ENCODE data around the gene SORCS2.

The SORCS2 gene

GRCh38 chr4:7541414-7541810, 349.1 kb downstream of the SORCS2 start:
- no peak overlapping the region for H3K4me3 ChIP-seq (ENCODE audit: low read depth, low read length)
- no peaks in the 10 kb centered on the region for H3K27me3 ChIP-seq (ENCODE audit: control insufficient read depth, insufficient read depth, low read length)
- H3K4me1 ChIP-seq (ENCODE audit: control insufficient read depth, insufficient read depth, low read length), result no peaks in the 10 kb centered on the region
- H3K9me3 ChIP-seq (ENCODE audit: control insufficient read depth, insufficient read depth, low read length), result no peaks in the 10 kb centered on the region
- H3K9ac ChIP-seq (ENCODE audit: low read depth, low read length), result no peak overlapping the region
- H3K36me3 ChIP-seq (ENCODE audit: control insufficient read depth, insufficient read depth, low read length), result no peaks in the 10 kb centered on the region

- Histone ChIP-seq H3K9ac (ENCODE audit: low read depth, low read length) (no peak overlapping the region), H3K27me3 (ENCODE audit: control insufficient read depth, insufficient read depth, low read length) (no peaks in the 10 kb centered on the region), H3K9me3 (ENCODE audit: control insufficient read depth, insufficient read depth, low read length) (no peaks in the 10 kb centered on the region), H3K4me3 (ENCODE audit: low read depth, low read length) (no peak overlapping the region), H3K36me3 (ENCODE audit: control insufficient read depth, insufficient read depth, low read length) (no peaks in the 10 kb centered on the region), H3K4me1 (ENCODE audit: control insufficient read depth, insufficient read depth, low read length) (no peaks in the 10 kb centered on the region)
These were observed 350.4 kb downstream of the SORCS2 start for GRCh38 chr4:7542781-7543180.

GRCh38 chr4:7546152-7546808, 353.9 kb downstream of the SORCS2 start:
- Histone ChIP-seq H3K27me3 (ENCODE audit: control insufficient read depth, insufficient read depth, low read length) (no peaks in the 10 kb centered on the region), H3K9me3 (ENCODE audit: control insufficient read depth, insufficient read depth, low read length) (no peaks in the 10 kb centered on the region), H3K4me3 (ENCODE audit: low read depth, low read length) (no peak overlapping the region), H3K4me1 (ENCODE audit: control insufficient read depth, insufficient read depth, low read length) (no peaks in the 10 kb centered on the region), H3K36me3 (ENCODE audit: control insufficient read depth, insufficient read depth, low read length) (no peaks in the 10 kb centered on the region), H3K9ac (ENCODE audit: low read depth, low read length) (no peak overlapping the region)

- Histone ChIP-seq H3K9ac (ENCODE audit: low read depth, low read length) (no peak overlapping the region), H3K4me1 (ENCODE audit: control insufficient read depth, insufficient read depth, low read length) (no peaks in the 10 kb centered on the region), H3K27me3 (ENCODE audit: control insufficient read depth, insufficient read depth, low read length) (no peaks in the 10 kb centered on the region), H3K9me3 (ENCODE audit: control insufficient read depth, insufficient read depth, low read length) (no peaks in the 10 kb centered on the region), H3K36me3 (ENCODE audit: control insufficient read depth, insufficient read depth, low read length) (no peaks in the 10 kb centered on the region), H3K4me3 (ENCODE audit: low read depth, low read length) (no peak overlapping the region)
These were observed 354.6 kb downstream of the SORCS2 start for GRCh38 chr4:7546809-7547367.

- Histone ChIP-seq H3K9me3 (ENCODE audit: control insufficient read depth, insufficient read depth, low read length) (no peaks in the 10 kb centered on the region), H3K4me1 (ENCODE audit: control insufficient read depth, insufficient read depth, low read length) (no peaks in the 10 kb centered on the region), H3K9ac (ENCODE audit: low read depth, low read length) (no peak overlapping the region), H3K27me3 (ENCODE audit: control insufficient read depth, insufficient read depth, low read length) (no peaks in the 10 kb centered on the region), H3K4me3 (ENCODE audit: low read depth, low read length) (no peak overlapping the region), H3K36me3 (ENCODE audit: control insufficient read depth, insufficient read depth, low read length) (no peaks in the 10 kb centered on the region)
These were observed 355.2 kb downstream of the SORCS2 start for GRCh38 chr4:7547368-7548040.

GRCh38 chr4:7549866-7550265, 357.5 kb downstream of the SORCS2 start:
- no peak overlapping the region for H3K9ac ChIP-seq (ENCODE audit: low read depth, low read length)
- H3K27me3 ChIP-seq (ENCODE audit: control insufficient read depth, insufficient read depth, low read length), result no peaks in the 10 kb centered on the region
- no peaks in the 10 kb centered on the region for H3K4me1 ChIP-seq (ENCODE audit: control insufficient read depth, insufficient read depth, low read length)
- peaks cover 5% of the 10 kb centered on the region for H3K9me3 ChIP-seq (ENCODE audit: control insufficient read depth, insufficient read depth, low read length)
- H3K36me3 ChIP-seq (ENCODE audit: control insufficient read depth, insufficient read depth, low read length), result no peaks in the 10 kb centered on the region
- no peak overlapping the region for H3K4me3 ChIP-seq (ENCODE audit: low read depth, low read length)

GRCh38 chr4:7552466-7552865, 360.1 kb downstream of the SORCS2 start:
- peaks cover 5% of the 10 kb centered on the region for H3K9me3 ChIP-seq (ENCODE audit: control insufficient read depth, insufficient read depth, low read length)
- H3K27me3 ChIP-seq (ENCODE audit: control insufficient read depth, insufficient read depth, low read length), result no peaks in the 10 kb centered on the region
- no peaks in the 10 kb centered on the region for H3K36me3 ChIP-seq (ENCODE audit: control insufficient read depth, insufficient read depth, low read length)
- no peak overlapping the region for H3K4me3 ChIP-seq (ENCODE audit: low read depth, low read length)
- H3K4me1 ChIP-seq (ENCODE audit: control insufficient read depth, insufficient read depth, low read length), result no peaks in the 10 kb centered on the region
- no peak overlapping the region for H3K9ac ChIP-seq (ENCODE audit: low read depth, low read length)

GRCh38 chr4:7553280-7553679, 360.9 kb downstream of the SORCS2 start:
- Histone ChIP-seq H3K9ac (ENCODE audit: low read depth, low read length) (no peak overlapping the region), H3K36me3 (ENCODE audit: control insufficient read depth, insufficient read depth, low read length) (no peaks in the 10 kb centered on the region), H3K4me1 (ENCODE audit: control insufficient read depth, insufficient read depth, low read length) (no peaks in the 10 kb centered on the region), H3K4me3 (ENCODE audit: low read depth, low read length) (no peak overlapping the region), H3K27me3 (ENCODE audit: control insufficient read depth, insufficient read depth, low read length) (no peaks in the 10 kb centered on the region), H3K9me3 (ENCODE audit: control insufficient read depth, insufficient read depth, low read length) (peaks cover 5% of the 10 kb centered on the region)

- peaks cover 5% of the 10 kb centered on the region for H3K9me3 ChIP-seq (ENCODE audit: control insufficient read depth, insufficient read depth, low read length)
These were observed 362.6 kb downstream of the SORCS2 start for GRCh38 chr4:7554905-7555304.

GRCh38 chr4:7556558-7556957, 364.2 kb downstream of the SORCS2 start:
- Histone ChIP-seq H3K27me3 (ENCODE audit: control insufficient read depth, insufficient read depth, low read length) (no peaks in the 10 kb centered on the region), H3K36me3 (ENCODE audit: control insufficient read depth, insufficient read depth, low read length) (no peaks in the 10 kb centered on the region), H3K9me3 (ENCODE audit: control insufficient read depth, insufficient read depth, low read length) (peaks cover 5% of the 10 kb centered on the region), H3K4me3 (ENCODE audit: low read depth, low read length) (no peak overlapping the region), H3K9ac (ENCODE audit: low read depth, low read length) (no peak overlapping the region), H3K4me1 (ENCODE audit: control insufficient read depth, insufficient read depth, low read length) (no peaks in the 10 kb centered on the region)

More at GRCh38 chr4:7554905-7555304, 362.6 kb downstream of the SORCS2 start:
- no peak overlapping the region for H3K9ac ChIP-seq (ENCODE audit: low read depth, low read length)
- no peaks in the 10 kb centered on the region for H3K27me3 ChIP-seq (ENCODE audit: control insufficient read depth, insufficient read depth, low read length)
- no peaks in the 10 kb centered on the region for H3K36me3 ChIP-seq (ENCODE audit: control insufficient read depth, insufficient read depth, low read length)
- H3K4me3 ChIP-seq (ENCODE audit: low read depth, low read length), result no peak overlapping the region
- H3K4me1 ChIP-seq (ENCODE audit: control insufficient read depth, insufficient read depth, low read length), result no peaks in the 10 kb centered on the region

GRCh38 chr4:7557456-7557855, 365.1 kb downstream of the SORCS2 start:
- H3K4me3 ChIP-seq (ENCODE audit: low read depth, low read length), result no peak overlapping the region
- no peak overlapping the region for H3K9ac ChIP-seq (ENCODE audit: low read depth, low read length)
- H3K4me1 ChIP-seq (ENCODE audit: control insufficient read depth, insufficient read depth, low read length), result no peaks in the 10 kb centered on the region
- H3K27me3 ChIP-seq (ENCODE audit: control insufficient read depth, insufficient read depth, low read length), result no peaks in the 10 kb centered on the region
- no peaks in the 10 kb centered on the region for H3K36me3 ChIP-seq (ENCODE audit: control insufficient read depth, insufficient read depth, low read length)
- peaks cover 5% of the 10 kb centered on the region for H3K9me3 ChIP-seq (ENCODE audit: control insufficient read depth, insufficient read depth, low read length)

- Histone ChIP-seq H3K4me1 (ENCODE audit: control insufficient read depth, insufficient read depth, low read length) (no peaks in the 10 kb centered on the region), H3K9me3 (ENCODE audit: control insufficient read depth, insufficient read depth, low read length) (peaks cover 3% of the 10 kb centered on the region), H3K27me3 (ENCODE audit: control insufficient read depth, insufficient read depth, low read length) (no peaks in the 10 kb centered on the region), H3K36me3 (ENCODE audit: control insufficient read depth, insufficient read depth, low read length) (no peaks in the 10 kb centered on the region), H3K4me3 (ENCODE audit: low read depth, low read length) (no peak overlapping the region), H3K9ac (ENCODE audit: low read depth, low read length) (no peak overlapping the region)
These were observed 366.1 kb downstream of the SORCS2 start for GRCh38 chr4:7558436-7558835.

Measured in iPS-15b (cell line).